HG03060 (cell line): Measurements from ENCODE around the gene POMT1.
"Not testable (repeated sequence)": the region's sequence is repeated elsewhere in the genome, so short reads cannot be mapped to it uniquely, and the experiment has no call there.

Experiments used
- ATAC-seq: cut with Tn5 transposase; IDR thresholded peaks from one replicate; pipeline ENCODE4 v1.9.1; 2021; ENCODE audit warnings: low read depth, moderate number of reproducible peaks; ENCODE audit not compliant: unreplicated experiment

Gene POMT1

DNA sequence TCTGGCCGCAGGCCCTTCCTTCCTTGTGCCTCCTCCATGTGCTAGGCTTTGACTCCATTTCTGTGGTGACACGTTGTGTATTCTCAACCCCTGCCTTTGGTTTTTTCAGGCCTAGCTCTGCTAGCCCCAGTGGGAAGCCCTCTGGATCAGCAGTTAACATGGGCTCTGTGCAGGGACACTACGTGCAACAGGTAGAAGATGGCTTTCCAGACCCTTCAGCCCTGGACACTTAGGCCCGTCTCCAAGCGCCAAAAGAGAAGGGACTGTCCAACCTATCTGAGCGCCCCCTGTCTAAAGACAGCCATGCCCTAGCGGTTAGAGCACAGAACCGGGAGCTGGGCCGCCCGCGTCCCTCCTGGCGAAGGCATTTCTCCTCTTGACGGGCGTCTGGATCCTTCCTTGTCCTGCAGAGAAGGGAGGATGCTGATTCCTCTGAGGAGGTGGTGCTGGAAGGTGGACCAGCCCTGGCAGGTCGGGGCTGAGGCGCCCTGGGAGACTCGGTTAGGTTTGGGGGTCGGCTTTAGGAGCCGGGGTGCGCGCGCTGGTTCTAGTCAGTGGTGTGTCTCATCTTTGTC lies 8.3 kb upstream of the POMT1 start:
- no peak for ATAC-seq

DNA sequence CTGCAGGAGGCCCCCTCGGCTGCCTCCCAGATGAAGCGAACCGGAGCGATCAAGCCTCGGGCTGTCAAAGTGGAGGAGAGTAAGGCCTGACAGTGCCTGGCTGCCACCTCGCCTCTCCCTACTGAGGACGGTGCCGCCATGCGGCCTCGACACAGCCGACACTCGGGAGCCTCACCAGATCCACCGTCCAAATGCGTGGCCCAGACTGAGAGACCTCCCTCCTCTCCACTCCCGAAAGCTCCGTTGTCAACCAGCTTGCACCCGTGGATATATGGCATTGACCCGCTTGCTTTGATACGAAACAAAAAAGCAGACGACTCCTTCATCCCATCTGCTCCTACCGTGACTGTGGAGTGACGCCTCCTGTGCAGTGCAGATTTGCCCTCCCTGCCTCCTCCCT lies 6.9 kb upstream of the POMT1 start:
- no peak for ATAC-seq

DNA sequence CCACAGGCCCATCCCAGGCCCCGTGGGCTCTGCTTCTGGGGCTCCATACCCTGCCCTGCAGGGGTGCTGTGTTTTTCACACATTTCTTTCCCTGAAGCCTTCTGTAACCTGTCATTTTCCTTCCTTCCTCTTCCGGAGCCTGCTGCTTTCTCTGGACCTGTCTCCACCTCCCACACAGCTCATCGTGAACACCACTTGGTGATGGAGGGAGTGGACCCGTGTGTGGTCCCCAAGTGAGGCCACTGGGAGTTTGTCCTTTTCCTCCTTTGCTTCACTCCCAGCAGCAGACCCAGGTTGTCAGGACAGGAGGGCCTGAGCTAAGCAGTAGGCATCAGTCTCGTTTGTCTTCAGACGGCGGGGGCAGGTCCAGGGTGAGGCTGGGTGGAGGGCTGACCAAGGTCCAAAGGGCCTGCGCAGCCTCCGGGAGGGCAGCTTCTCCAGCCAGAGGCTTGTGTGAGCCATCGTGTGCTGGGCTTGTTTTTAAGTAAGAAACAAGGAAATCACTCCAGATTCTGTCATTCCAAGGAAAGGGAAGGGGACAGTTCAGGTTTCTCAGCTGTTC lies 5.8 kb upstream of the POMT1 start:
- ATAC-seq = no peak

DNA sequence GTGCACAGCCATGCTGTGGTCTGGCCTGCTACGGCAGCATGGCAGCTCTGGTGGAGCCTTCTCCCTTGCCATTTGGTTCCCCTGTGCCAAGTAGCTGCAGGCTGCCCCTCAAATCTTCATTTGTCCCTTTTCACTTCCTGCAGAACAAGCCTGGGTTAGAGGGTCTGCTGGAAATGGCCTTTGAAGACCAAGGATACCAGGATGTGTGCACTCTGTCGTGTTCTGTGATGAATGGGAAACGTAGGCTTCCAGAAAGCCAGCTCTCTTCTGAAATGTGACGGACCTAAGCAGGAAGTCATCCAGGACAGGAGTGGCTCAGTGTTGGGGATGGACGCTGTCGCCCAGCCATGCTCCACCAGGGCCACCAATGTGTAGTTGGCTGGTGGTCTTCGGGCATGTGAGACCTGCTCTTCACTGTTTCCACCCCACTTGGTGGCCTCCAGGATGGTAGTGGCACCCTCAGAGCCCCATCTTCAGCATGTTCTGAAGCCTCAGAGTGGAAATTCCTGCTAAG lies 3.4 kb upstream of the POMT1 start:
- ATAC-seq = no peak

DNA sequence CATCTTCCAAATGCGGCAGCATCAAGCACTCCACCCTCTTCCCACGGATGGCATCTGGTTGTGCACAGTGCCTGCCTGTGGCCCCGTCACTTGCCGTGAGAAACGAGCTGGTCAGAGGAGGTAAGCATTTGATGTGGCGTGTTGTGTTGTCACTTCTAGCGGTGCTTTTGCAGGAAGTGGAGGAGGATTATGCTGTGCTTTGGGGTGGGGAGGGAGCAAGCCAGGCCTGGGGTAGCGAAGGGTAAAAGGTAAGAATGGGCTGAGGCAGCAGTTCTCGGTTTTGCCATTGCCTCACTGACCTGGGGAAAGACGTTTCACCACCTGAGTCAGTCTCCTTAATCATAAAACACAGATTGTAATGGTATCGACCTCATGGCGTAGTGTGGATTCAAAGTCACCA lies 2.3 kb upstream of the POMT1 start:
- no peak for ATAC-seq

DNA sequence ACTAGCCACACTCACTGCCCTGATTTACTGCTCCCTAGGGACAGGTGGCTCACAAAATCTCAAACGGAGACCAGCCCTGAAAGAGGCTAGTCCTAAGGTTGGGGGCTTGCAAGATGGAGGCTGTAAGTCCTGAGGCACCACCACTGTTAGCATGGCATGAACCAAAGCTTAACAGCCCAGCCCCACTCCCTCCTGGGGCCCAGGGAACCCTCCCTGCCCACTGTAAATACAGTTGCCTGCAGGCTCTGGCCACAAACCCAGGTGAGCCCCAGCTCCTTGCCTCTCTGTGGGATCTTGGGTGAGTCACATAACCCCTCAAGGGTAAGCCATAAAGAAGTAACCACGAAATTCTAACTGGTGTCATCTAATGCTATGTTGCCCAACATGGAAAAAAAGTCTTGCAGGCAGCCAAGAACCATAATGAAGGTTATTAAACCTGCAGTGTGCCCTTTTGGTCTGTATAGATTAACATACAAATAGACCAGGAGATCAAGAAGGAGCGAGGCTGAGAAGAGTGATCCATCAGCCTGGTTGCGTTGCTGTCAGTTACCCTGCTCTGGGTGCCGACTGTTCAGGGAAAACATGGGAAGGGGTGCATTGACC lies 1.7 kb upstream of the POMT1 start:
- no peak for ATAC-seq

DNA sequence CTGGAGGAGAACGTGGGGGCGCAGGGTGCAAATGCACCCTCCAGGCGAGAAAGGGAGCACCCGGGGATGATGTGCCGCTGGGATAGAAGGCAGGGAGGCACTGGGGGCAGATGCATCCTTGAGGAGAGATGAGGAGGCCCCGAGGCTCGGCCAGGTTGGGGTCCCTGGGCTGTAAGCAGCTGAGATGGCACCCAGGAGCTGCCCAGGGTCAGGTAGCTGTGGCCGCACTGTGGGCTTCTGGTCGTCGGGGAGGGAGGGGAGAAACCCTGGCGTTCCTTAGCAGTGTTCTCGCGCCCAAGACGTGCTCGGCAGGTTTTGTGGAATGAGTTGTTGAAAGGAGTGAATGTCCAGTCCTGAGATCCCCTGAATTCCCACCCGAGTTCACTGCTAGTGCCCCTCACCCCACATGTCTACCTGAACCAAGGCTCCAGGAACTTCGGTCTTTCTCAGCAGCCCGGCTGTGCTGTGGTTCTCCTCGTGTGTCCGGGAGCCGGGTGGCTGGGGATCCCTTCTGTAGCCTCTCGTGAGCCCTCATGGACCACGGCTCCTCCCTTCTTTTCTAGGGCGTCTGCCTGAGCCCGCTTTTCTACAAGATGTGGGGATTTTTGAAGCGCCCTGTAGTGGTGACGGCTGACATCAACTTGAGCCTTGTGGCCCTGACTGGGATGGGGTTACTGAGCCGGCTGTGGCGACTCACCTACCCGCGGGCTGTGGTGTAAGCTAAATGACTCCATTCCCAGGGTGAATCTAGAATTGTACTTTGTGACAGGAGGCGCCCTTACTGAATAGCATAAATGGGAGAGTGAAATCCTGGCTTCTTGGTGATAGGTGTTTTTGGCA lies 1.1 kb downstream of the POMT1 start:
- ATAC-seq = no peak

DNA sequence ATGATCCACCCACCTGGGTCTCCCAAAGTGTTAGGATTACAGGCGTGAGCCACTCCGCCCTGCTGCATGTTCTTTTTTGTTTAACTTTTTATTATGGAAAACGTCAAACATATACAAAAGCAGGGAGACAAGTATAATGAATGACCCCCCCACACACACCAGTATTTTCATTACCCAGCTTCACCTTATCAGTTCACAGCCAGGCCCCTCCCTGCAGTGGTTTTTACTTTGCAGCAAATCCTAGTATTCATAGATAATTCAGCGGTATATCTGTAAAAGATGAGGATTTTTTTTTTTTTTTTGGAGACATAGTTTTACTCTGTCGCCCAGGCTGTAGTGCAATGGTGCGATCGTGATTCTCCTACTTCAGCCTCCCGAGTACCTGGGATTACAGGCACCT lies 2.3 kb downstream of the POMT1 start:
- no peak for ATAC-seq

DNA sequence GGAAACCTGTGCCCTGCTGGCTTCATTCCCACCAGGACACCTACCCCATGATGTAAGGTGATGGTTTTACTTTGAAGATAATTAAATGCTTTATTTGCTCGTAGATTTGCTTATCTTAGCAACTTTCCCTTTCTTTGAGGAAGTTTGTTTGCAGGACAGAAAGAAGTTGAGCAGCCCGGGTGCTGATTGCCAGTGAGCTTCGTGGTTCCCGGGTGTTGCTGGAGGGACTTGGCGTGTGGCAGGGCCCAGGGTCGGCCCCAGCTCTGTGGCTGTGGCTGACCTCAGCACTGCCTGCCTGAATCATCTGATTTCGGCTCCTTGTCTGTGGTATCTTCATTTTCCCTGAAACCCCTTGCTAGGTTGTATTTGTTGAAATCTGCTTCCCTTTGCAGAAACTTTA lies 8.7 kb downstream of the POMT1 start:
- ATAC-seq = no peak

DNA sequence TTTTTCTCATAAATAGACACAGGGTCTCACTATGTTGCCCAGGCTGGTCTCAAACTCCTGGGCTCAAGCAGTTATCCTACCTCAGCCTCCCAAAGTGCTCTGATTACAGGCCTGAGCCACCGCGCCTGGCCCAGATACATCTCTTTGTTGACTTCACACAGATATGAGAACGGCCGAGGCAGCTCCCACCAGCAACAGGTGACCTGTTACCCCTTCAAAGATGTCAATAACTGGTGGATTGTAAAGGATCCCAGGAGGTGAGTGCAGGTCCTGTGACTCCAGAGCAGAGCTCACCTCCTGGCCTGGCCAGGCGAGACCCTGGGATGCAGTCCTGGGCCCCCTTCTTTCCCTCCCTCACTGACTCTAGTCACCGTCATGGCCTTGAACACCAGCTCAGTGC lies 9.2 kb downstream of the POMT1 start:
- ATAC-seq = no peak

DNA sequence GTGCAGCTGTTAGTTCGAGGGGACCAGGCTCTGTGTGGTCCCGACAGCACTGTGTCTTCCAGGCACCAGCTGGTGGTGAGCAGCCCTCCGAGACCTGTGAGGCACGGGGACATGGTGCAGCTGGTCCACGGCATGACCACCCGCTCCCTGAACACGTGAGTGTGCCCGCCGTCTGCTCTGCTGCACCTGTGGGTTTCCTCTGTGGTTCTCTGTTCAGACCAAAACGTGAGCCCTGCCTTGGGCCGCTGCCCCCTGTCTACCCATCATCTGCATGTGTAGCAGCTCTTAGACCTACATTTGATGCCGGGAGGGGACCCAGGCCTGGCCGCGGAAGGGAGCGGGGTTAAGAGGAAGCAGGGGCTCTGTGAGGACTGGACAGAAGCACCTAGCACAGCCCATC lies 10.5 kb downstream of the POMT1 start:
- ATAC-seq = no peak

DNA sequence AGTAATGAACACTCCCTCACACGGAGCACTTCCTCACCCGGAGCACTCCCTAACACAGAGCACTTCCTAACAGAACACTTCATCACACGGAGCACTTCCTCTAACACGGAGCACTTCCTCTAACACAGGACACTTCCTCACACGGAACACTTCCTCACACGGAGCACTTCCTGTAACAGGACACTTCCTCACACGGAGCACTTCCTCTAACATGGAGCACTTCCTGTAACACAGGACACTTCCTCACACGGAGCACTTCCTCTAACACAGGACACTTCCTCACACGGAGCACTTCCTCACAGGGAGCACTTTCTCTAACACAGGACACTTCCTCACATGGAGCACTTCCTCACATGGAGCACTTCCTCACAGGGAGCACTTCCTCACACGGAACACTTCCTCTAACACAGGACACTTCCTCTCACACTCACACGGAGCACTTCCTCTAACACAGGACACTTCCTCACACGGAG lies 12.9 kb downstream of the POMT1 start:
- ATAC-seq = not testable (repeated sequence)

DNA sequence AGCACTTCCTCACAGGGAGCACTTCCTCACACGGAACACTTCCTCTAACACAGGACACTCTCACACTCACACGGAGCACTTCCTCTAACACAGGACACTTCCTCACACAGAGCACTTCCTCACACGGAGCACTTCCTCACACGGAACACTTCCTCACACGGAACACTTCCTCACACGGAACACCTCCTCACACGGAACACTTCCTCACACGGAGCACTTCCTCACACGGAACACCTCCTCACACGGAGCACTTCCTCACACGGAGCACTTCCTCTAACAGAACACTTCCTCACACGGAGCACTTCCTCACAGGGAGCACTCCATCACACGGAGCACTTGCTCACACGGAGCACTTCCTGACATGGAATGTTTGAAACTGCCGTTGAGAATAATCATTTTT lies 13.4 kb downstream of the POMT1 start:
- no peak for ATAC-seq

DNA sequence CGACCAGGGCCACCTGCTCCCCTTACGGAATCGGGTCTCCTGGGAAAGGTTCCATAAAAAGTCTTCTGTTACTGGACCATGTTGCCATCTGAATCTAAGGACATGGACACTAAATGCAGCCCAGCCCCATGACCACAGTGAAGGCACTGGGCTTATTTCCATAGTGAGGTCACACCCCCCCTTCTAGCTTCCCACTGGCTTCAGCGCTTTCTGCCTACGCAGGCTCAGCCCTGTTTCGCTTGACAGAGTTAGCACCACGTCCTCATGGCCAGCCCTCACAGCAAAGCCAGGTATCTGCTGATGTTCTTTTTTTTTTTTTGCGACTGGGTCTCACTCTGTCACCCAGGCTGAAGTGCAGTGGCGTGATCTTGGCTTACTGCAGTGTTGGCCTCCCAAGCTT lies 14.2 kb downstream of the POMT1 start:
- ATAC-seq = no peak

DNA sequence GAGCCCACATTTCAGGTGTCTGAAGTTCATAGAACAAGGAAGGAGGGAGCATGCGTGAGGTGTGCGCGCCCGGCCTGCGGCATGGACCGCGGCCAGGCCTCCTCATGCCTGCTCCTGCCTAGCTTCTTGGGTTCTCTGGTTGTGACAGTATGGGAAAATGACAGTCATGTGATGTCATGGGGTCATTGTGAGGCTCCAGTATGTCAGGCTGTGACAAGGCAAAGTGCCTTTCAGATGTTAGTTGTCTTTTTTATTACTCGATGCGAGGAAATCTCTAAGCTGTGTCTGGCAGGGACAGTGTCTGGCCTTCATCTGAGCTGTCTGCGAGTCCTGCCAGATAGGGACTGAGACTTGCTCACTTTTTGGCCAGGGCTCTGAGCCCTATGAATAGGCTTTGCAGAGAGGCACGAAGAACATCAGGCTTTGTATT lies 15.1 kb downstream of the POMT1 start:
- ATAC-seq = no peak

DNA sequence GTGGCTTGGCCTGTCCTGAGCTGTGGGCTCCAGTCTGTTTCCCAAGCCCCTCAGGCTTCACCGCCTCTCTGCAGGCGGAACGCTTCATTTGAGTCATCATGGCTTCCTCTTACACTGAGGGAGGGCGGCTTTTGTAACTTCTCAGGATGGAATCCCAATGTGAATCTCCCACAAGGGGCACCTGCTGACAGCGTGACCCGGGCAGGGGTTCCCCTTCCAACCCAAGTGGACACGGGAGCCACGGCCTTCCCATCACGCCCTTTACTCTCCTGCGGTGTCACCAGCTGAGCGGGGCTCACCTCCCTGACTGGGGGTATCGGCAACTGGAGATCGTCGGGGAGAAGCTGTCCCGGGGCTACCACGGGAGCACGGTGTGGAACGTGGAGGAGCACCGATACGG lies 15.8 kb downstream of the POMT1 start:
- no peak for ATAC-seq

DNA sequence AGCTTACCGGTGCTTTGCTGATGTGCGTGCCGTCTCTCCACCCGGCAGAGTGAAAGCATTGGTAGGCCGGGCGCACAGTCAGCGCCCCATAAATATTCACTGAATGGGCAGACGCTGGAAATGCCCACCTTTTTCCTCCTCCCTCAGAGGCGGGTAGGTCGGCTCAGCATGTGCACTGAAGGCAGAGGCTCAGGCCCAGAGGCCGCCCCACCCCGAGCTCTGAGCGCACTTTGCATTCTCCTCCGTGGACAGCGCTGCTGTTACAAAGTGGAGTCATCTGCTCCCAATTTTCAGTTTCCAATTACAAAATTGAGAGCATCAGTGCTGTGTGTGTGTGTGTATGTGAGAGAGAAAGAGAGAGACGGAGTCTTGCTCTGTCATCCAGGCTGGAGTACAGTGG lies 17.8 kb downstream of the POMT1 start:
- no peak for ATAC-seq

DNA sequence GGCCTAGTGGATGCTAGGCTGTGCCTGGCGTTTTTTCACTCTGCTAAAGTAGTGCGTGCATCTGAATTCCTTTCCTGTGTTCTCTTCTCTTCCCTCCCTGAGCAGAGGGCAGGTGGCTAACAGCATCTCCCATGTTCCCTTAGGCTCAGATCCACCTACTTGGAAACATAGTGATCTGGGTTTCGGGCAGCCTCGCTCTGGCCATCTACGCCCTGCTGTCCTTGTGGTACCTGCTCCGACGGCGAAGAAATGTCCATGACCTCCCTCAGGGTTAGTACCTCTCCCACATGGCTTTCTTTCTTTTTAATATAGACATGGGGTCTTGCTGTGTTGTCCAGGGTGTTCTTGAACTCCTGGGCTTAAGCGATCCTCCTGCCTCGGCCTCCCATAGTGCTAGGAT lies 18.5 kb downstream of the POMT1 start:
- ATAC-seq = no peak

DNA sequence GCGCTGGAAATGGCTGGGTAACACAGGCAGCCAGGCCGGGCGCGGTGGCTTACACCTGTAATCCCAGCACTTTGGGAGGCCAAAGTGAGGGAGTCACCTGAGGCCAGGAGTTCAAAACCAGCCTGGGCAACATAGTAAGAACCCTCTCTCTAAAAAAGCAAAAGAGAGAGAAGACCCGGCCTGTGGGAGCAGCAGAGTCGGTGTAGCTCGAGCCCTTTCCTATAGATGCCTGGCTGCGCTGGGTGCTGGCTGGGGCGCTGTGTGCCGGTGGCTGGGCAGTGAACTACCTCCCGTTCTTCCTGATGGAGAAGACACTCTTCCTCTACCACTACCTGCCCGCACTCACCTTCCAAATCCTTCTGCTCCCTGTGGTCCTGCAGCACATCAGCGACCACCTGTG lies 19.1 kb downstream of the POMT1 start:
- ATAC-seq = no peak

DNA sequence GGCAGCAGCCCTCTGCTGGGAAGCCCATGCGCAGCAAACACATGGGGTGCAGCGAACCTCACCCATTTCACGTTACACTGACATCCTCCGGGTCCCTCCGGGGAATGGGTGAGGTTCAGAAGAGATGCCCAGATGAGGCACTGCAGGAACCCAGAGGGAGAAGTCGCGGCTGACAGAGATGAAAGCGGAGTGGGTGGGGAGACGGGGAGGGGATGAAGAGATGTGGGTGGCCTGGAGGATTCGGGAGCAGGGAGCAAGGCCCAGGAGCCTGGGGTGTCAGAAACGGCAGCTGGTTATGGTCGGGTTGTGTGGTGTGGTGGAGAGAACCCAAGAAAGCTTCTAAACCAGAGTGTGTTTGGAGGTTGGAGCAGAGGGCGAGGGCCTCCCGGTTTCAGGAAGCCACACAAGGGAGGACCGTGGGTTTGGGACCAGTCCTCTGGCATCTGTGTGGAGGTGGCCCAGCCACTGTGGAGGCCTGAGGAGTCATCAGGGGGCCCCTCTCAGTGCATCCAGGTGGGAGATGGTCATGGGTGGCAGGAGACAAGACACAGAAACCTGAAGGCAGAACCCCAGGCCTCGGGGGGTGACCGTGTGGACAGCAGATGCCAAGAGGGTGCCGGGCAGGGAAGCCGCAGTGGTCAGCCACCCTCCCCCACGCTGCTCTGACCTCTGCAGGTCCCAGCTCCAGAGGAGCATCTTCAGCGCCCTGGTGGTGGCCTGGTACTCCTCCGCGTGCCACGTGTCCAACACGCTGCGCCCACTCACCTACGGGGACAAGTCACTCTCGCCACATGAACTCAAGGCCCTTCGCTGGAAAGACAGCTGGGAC lies 19.8 kb downstream of the POMT1 start:
- ATAC-seq = no peak

DNA sequence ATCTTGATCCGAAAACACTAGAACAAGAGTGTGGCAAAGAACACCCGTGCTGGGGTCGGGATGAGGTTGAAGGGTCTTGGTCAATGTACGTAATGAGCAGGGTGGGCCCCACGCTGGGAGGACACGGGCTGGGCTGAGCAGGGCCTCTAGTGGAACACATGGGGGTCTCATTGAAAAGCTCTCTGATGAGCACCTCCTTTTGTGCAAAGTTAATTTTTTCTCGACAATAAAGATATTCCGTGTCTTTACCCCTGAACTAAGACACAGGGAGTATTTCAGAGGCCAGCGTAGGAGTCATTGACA lies 20.3 kb downstream of the POMT1 start:
- no peak for ATAC-seq
